Measurements from ENCODE around the gene ADARB2.

ADARB2 gene

DNA sequence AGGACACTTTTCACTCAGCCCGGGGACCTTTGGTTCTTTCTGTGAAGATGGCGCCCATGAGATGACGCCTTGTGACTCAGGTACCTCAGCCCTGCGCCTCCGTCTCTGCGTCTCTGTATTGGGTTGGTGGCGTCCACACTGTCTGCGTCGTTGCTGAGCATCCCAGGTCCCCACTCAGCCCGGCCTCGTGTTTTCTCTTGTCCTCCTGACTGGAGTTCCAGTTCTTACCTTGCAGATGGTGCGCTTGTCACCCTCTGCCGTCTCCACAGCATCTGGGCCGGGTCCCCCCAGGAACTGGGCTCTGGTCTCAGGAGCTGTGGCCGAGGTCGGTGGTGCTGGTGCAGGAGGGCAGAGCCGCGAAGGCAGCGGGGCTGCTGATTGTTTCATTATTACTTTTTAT lies 530.7 kb downstream of the ADARB2 start:
- no peak for TF ChIP-seq FOXM1 (IDR thresholded peaks at IDR 0.05; ENCODE audit: borderline replicate concordance, low read depth)
- TF ChIP-seq NFIC (IDR thresholded peaks at IDR 0.05), result no peak
- TF ChIP-seq, protein P1, sequence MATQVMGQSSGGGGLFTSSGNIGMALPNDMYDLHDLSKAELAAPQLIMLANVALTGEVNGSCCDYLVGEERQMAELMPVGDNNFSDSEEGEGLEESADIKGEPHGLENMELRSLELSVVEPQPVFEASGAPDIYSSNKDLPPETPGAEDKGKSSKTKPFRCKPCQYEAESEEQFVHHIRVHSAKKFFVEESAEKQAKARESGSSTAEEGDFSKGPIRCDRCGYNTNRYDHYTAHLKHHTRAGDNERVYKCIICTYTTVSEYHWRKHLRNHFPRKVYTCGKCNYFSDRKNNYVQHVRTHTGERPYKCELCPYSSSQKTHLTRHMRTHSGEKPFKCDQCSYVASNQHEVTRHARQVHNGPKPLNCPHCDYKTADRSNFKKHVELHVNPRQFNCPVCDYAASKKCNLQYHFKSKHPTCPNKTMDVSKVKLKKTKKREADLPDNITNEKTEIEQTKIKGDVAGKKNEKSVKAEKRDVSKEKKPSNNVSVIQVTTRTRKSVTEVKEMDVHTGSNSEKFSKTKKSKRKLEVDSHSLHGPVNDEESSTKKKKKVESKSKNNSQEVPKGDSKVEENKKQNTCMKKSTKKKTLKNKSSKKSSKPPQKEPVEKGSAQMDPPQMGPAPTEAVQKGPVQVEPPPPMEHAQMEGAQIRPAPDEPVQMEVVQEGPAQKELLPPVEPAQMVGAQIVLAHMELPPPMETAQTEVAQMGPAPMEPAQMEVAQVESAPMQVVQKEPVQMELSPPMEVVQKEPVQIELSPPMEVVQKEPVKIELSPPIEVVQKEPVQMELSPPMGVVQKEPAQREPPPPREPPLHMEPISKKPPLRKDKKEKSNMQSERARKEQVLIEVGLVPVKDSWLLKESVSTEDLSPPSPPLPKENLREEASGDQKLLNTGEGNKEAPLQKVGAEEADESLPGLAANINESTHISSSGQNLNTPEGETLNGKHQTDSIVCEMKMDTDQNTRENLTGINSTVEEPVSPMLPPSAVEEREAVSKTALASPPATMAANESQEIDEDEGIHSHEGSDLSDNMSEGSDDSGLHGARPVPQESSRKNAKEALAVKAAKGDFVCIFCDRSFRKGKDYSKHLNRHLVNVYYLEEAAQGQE (IDR thresholded peaks at IDR 0.05; ENCODE audit: low read depth), result no peak
- TF ChIP-seq YY1 (IDR thresholded peaks at IDR 0.05; ENCODE audit: low read depth), result no peak
- TF ChIP-seq TEAD4 (IDR thresholded peaks at IDR 0.05), result no peak
- no peak for TF ChIP-seq CREB1 (IDR thresholded peaks at IDR 0.05; ENCODE audit: low read depth)
- TF ChIP-seq EP300 (IDR thresholded peaks at IDR 0.05; ENCODE audit: borderline replicate concordance), result no peak
- TF ChIP-seq, protein P2, sequence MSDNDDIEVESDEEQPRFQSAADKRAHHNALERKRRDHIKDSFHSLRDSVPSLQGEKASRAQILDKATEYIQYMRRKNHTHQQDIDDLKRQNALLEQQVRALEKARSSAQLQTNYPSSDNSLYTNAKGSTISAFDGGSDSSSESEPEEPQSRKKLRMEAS (IDR thresholded peaks at IDR 0.05), result no peak
- TF ChIP-seq, protein P3, sequence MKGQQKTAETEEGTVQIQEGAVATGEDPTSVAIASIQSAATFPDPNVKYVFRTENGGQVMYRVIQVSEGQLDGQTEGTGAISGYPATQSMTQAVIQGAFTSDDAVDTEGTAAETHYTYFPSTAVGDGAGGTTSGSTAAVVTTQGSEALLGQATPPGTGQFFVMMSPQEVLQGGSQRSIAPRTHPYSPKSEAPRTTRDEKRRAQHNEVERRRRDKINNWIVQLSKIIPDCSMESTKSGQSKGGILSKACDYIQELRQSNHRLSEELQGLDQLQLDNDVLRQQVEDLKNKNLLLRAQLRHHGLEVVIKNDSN (IDR thresholded peaks at IDR 0.05), result no peak
- no peak for TF ChIP-seq TCF12 (IDR thresholded peaks at IDR 0.05; ENCODE audit: low read depth)
- no peak for TF ChIP-seq ZBTB7A (IDR thresholded peaks at IDR 0.05; ENCODE audit: low read depth)

DNA sequence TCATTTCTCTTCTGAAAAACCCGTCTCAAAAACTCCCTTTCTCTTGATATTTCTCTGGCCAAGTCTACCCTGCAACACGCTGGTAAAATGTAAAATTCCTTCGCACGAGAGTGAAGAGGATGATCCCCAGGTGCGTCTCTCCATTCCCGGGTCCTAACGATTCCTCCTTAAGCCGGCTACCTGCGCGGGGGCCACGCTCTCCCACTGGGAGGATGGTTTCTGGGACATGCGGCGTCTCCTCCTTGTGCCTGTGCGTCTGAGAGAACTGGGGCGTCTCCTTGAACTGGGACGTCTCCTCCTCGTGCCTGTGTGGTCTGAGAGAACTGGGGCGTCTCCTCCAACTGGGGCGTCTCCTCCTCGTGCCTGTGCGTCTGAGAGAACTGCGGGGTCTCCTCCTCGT lies 531.2 kb downstream of the ADARB2 start:
- TF ChIP-seq CREB1 (IDR thresholded peaks at IDR 0.05; ENCODE audit: low read depth), result no peak
- TF ChIP-seq RAD21 (IDR thresholded peaks at IDR 0.05; ENCODE audit: low read depth), result no peak
- no peak for TF ChIP-seq EGR1 (IDR thresholded peaks at IDR 0.05)
- TF ChIP-seq TAF1 (IDR thresholded peaks at IDR 0.05; ENCODE audit: low read depth), result no peak
- no peak for TF ChIP-seq YY1 (IDR thresholded peaks at IDR 0.05; ENCODE audit: low read depth)

DNA sequence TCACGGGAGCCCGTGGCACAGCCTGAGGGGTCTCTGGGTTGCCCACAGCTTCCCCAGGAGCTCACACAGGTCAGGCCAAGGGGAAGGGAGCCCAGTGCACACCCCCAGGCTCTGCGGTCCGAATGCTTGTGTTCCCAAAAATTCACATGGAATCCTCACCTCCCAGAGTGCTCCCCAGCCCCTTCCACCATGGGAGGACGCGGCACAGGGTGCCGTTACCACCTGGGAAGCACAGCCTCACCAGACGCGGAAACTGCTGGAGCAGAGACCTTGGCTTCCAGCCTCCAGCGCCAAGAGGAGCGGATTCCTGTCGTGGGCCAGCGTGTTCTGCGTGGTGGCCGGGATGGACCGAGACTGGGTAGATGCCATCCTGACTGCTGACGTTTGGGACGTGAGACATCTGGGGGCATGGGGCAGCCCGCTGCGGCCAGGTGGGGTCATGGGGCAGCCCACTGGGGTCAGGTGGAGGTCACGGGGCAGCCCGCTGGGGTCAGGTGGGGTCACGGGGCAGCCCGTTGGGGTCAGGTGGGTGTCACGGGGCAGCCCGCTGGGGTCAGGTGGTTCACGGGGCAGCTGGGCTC lies 531.8 kb downstream of the ADARB2 start:
- TF ChIP-seq, protein P2 (IDR thresholded peaks at IDR 0.05), result no peak
- TF ChIP-seq NFIC (IDR thresholded peaks at IDR 0.05), result no peak
- TF ChIP-seq, protein P3 (IDR thresholded peaks at IDR 0.05), result no peak
- TF ChIP-seq, protein P1 (IDR thresholded peaks at IDR 0.05; ENCODE audit: low read depth), result no peak
- no peak for TF ChIP-seq EGR1 (IDR thresholded peaks at IDR 0.05)
- TF ChIP-seq RAD21 (IDR thresholded peaks at IDR 0.05; ENCODE audit: low read depth), result no peak
- no peak for TF ChIP-seq EP300 (IDR thresholded peaks at IDR 0.05; ENCODE audit: borderline replicate concordance)
- no peak for TF ChIP-seq CREB1 (IDR thresholded peaks at IDR 0.05; ENCODE audit: low read depth)
- TF ChIP-seq TAF1 (IDR thresholded peaks at IDR 0.05; ENCODE audit: low read depth), result no peak
- TF ChIP-seq CEBPB (IDR thresholded peaks at IDR 0.05), result no peak
- TF ChIP-seq ZBTB7A (IDR thresholded peaks at IDR 0.05; ENCODE audit: low read depth), result no peak
- TF ChIP-seq FOXM1 (IDR thresholded peaks at IDR 0.05; ENCODE audit: borderline replicate concordance, low read depth), result no peak
- no peak for TF ChIP-seq YY1 (IDR thresholded peaks at IDR 0.05; ENCODE audit: low read depth)
- no peak for TF ChIP-seq TCF12 (IDR thresholded peaks at IDR 0.05; ENCODE audit: low read depth)
- no peak for TF ChIP-seq TEAD4 (IDR thresholded peaks at IDR 0.05)

DNA sequence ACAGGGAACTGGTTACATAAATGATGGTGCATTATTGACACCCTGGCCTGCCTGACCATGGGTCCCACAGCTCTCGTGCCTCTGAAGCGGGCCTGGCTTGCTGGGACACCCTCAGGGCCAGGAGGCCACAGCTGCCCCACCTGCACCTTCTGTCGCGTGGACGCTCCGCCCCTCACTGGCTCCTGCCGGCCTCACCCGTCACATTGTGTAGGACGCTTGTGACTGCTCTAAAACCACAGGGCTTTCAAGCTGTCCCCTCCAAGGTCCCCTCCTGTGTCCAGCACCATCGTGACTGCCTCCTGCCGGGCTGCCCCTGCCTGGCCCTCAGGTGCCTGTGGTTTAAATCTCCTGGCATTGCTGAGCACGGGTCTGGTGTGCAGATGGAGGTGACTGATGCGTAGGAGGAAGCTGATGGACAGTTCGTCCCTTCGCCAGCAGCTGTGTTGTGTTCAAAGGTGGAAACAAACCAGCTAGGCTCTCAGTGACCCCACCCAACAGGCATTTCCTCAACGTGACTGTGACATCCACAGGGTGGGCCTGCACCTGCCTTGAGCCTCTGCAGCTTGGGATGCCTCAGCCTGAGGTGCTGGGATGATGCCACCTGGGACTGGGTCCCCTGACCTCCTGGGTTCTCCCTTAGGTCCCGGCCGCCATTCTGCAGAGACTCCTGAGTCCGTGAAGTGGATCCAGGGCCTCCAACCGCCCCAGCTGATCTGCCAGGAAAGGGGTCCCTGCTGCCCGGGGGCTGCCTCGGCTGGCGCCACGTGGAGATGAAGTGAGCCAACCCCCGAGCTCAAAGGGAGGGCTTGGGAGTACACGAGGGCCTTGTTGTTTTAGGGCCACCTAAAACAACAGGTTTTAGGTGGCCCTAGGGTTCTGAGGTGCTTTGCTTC lies 532.6 kb downstream of the ADARB2 start:
- TF ChIP-seq EP300 (IDR thresholded peaks at IDR 0.05; ENCODE audit: borderline replicate concordance) (no peak), NFIC (IDR thresholded peaks at IDR 0.05) (no peak), RAD21 (IDR thresholded peaks at IDR 0.05; ENCODE audit: low read depth) (no peak), TCF12 (IDR thresholded peaks at IDR 0.05; ENCODE audit: low read depth) (no peak), ZBTB7A (IDR thresholded peaks at IDR 0.05; ENCODE audit: low read depth) (no peak), EGR1 (IDR thresholded peaks at IDR 0.05) (no peak), CREB1 (IDR thresholded peaks at IDR 0.05; ENCODE audit: low read depth) (no peak), TEAD4 (IDR thresholded peaks at IDR 0.05) (no peak), YY1 (IDR thresholded peaks at IDR 0.05; ENCODE audit: low read depth) (no peak), FOXM1 (IDR thresholded peaks at IDR 0.05; ENCODE audit: borderline replicate concordance, low read depth) (no peak), CEBPB (IDR thresholded peaks at IDR 0.05) (no peak), TAF1 (IDR thresholded peaks at IDR 0.05; ENCODE audit: low read depth) (no peak)
- TF ChIP-seq, protein P3 (IDR thresholded peaks at IDR 0.05), result no peak
- TF ChIP-seq, protein P2 (IDR thresholded peaks at IDR 0.05), result no peak
- TF ChIP-seq, protein P1 (IDR thresholded peaks at IDR 0.05; ENCODE audit: low read depth), result no peak

Measured in Ishikawa (cell line).